WTC11 (cell line): ENCODE measurements around the gene CDKN2AIP. TPM values are rescaled to one million over a fixed set of nuclear protein-coding genes. Genes with fewer than 3 reads are reported as not detected.

Experiments used
- ATF1 ChIP-seq: sonication (generic); formaldehyde crosslinking; IDR thresholded peaks from 2 replicates; pipeline ENCODE4 v1.8.1; 2023; ENCODE audit warnings: mild to moderate bottlenecking, moderate library complexity, missing genetic modification reagents
- CREB1 ChIP-seq: sonication (generic); formaldehyde crosslinking; IDR thresholded peaks from 2 replicates; pipeline ENCODE4 v1.8.0; 2023; ENCODE audit warnings: mild to moderate bottlenecking, missing genetic modification reagents
- ELF4 ChIP-seq: sonication (generic); formaldehyde crosslinking; IDR thresholded peaks from 2 replicates; pipeline ENCODE4 v1.8.1; 2022; ENCODE audit warnings: low read depth, mild to moderate bottlenecking, moderate library complexity, missing genetic modification reagents
- EMX1 ChIP-seq: fragments of 250-450 bp; sonication (Bioruptor Pico); IDR thresholded peaks from 2 replicates; pipeline ENCODE4 v1.8.0; 2021; ENCODE audit warnings: mild to moderate bottlenecking
- ESRRA ChIP-seq: sonication (generic); formaldehyde crosslinking; IDR thresholded peaks from 2 replicates; pipeline ENCODE4 v1.8.1; 2022; ENCODE audit warnings: mild to moderate bottlenecking, missing genetic modification reagents, borderline replicate concordance
- FOXK1 ChIP-seq: sonication (generic); formaldehyde crosslinking; IDR thresholded peaks from 2 replicates; pipeline ENCODE4 v1.8.0; 2022; ENCODE audit warnings: mild to moderate bottlenecking, moderate library complexity, missing genetic modification reagents
- MXD4 ChIP-seq: fragments of 250-450 bp; sonication (Bioruptor Pico); IDR thresholded peaks from 2 replicates; pipeline ENCODE4 v1.8.0; 2021; ENCODE audit warnings: mild to moderate bottlenecking, moderate library complexity, borderline replicate concordance
- MYBL2 ChIP-seq: sonication (generic); formaldehyde crosslinking; IDR thresholded peaks from 2 replicates; pipeline ENCODE4 v1.8.1; 2023; ENCODE audit warnings: mild to moderate bottlenecking, moderate library complexity, missing genetic modification reagents
- NR3C1 ChIP-seq: sonication (generic); formaldehyde crosslinking; conservative IDR thresholded peaks from 2 replicates; pipeline ENCODE4 v1.8.1; 2023; ENCODE audit warnings: low read depth, mild to moderate bottlenecking, missing genetic modification reagents
- SP1 ChIP-seq: sonication (generic); formaldehyde crosslinking; conservative IDR thresholded peaks from 2 replicates; pipeline ENCODE4 v1.8.1; 2022; ENCODE audit warnings: missing genetic modification reagents
- TEAD1 ChIP-seq: sonication (generic); formaldehyde crosslinking; IDR thresholded peaks from 2 replicates; pipeline ENCODE4 v1.8.0; 2022; ENCODE audit warnings: mild to moderate bottlenecking, missing genetic modification reagents
- ZNF263 ChIP-seq: sonication (generic); formaldehyde crosslinking; IDR thresholded peaks from 2 replicates; pipeline ENCODE4 v1.8.1; 2022; ENCODE audit warnings: low read depth, mild to moderate bottlenecking, moderate library complexity, missing genetic modification reagents
- total RNA-seq: library from RNA; stranded (reverse); gene quantifications from 3 replicates; pipeline ENCODE4 v1.2.3, GENCODE V29; 2021
- TF ChIP-seq, protein P1 (sequence below): sonication (generic); formaldehyde crosslinking; IDR thresholded peaks from 2 replicates; pipeline ENCODE4 v1.8.0; 2022; ENCODE audit warnings: mild to moderate bottlenecking, missing genetic modification reagents
- TF ChIP-seq, protein P2 (sequence below): sonication (generic); formaldehyde crosslinking; IDR thresholded peaks from 2 replicates; pipeline ENCODE4 v1.8.1; 2023; ENCODE audit warnings: mild to moderate bottlenecking, missing genetic modification reagents
- TF ChIP-seq, protein P3 (sequence below): fragments of 200-600 bp; IDR thresholded peaks from 2 replicates; pipeline ENCODE4 v1.8.0; 2022; ENCODE audit warnings: antibody characterized with exemption
- TF ChIP-seq, protein P4 (sequence below): fragments of 250-450 bp; sonication (Bioruptor Pico); IDR thresholded peaks from 2 replicates; pipeline ENCODE4 v1.9.0; 2021; ENCODE audit warnings: mild to moderate bottlenecking
- TF ChIP-seq, protein P5 (sequence below): fragments of 250-450 bp; sonication (Bioruptor Pico); IDR thresholded peaks from 2 replicates; pipeline ENCODE4 v1.9.0; 2021; ENCODE audit warnings: mild to moderate bottlenecking
- TF ChIP-seq, protein P6 (sequence below): fragments of 250-450 bp; sonication (Bioruptor Pico); IDR thresholded peaks from 2 replicates; pipeline ENCODE4 v1.9.0; 2021; ENCODE audit warnings: moderate library complexity, mild to moderate bottlenecking, inconsistent platforms, borderline replicate concordance
- TF ChIP-seq, protein P7 (sequence below): sonication (generic); formaldehyde crosslinking; IDR thresholded peaks from 2 replicates; pipeline ENCODE4 v1.8.1; 2022; ENCODE audit warnings: missing genetic modification reagents, borderline replicate concordance
- TF ChIP-seq, protein P8 (sequence below): sonication (generic); formaldehyde crosslinking; IDR thresholded peaks from 2 replicates; pipeline ENCODE4 v1.8.1; 2023; ENCODE audit warnings: mild to moderate bottlenecking, missing genetic modification reagents
- TF ChIP-seq, protein P9 (sequence below): sonication (generic); formaldehyde crosslinking; conservative IDR thresholded peaks from 2 replicates; pipeline ENCODE4 v1.8.1; 2022; ENCODE audit warnings: mild to moderate bottlenecking, missing genetic modification reagents
- TF ChIP-seq, protein P10 (sequence below): sonication (generic); formaldehyde crosslinking; IDR thresholded peaks from 2 replicates; pipeline ENCODE4 v1.8.1; 2022; ENCODE audit warnings: mild to moderate bottlenecking, missing genetic modification reagents, moderate library complexity, borderline replicate concordance
- TF ChIP-seq, protein P11 (sequence below): sonication (generic); formaldehyde crosslinking; IDR thresholded peaks from 2 replicates; pipeline ENCODE4 v1.8.1; 2023; ENCODE audit warnings: mild to moderate bottlenecking, missing genetic modification reagents, moderate library complexity

CDKN2AIP gene
- total RNA-seq, 1 experiment from 2014 or later, result 13.7 TPM

DNA sequence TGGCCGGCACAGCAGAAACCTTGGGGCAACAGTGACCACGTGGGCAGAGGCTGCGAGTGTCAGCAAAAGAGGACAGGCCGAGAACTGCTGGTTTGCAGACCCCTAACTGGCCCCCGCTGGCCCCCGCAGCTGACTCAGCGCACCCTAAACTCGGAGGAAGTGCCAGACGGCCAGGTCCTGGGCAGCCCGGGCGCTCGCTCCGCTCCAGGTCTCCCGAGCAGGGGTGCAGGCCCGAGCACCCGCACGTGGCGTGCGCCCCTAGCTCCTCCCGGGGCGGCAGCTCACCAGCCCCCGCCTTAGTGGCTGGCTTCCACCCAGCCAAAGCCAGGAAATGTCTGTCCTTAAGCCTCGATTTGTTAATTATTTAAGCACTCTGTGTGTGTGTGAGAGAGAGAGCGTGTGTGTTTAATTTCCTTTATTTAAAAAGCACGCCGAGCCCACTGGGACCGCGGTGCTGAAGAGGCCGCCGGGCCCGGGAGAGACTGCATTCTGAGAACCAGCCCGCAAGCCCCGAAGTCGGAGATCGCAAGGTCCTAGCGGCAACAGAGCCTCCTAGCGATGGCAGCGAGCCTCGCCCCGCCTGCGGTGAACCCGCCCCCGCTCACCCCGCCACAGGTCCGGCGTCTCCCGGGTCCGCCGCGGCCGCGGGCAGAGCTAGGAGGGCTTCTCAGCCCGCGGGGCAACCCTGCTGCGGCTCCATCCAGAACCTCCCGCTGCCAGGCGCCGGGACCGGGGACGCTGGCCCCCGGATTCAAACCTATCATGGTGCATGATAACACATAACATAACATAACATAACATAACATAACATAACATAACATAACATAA lies 45.9 kb upstream of the CDKN2AIP start (continued):
- no peak for TF ChIP-seq FOXK1 (CRISPR knock-in tag)
- TF ChIP-seq, protein P1, sequence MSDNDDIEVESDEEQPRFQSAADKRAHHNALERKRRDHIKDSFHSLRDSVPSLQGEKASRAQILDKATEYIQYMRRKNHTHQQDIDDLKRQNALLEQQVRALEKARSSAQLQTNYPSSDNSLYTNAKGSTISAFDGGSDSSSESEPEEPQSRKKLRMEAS (CRISPR knock-in tag), result peak; percentile 44; the same call in 1 of the 2 replicates
- TF ChIP-seq MYBL2 (CRISPR knock-in tag), result no peak
- no peak for TF ChIP-seq MXD4 (CRISPR knock-in tag)
- TF ChIP-seq ESRRA (CRISPR knock-in tag), result no peak
- no peak for TF ChIP-seq ZNF263
- TF ChIP-seq, protein P2, sequence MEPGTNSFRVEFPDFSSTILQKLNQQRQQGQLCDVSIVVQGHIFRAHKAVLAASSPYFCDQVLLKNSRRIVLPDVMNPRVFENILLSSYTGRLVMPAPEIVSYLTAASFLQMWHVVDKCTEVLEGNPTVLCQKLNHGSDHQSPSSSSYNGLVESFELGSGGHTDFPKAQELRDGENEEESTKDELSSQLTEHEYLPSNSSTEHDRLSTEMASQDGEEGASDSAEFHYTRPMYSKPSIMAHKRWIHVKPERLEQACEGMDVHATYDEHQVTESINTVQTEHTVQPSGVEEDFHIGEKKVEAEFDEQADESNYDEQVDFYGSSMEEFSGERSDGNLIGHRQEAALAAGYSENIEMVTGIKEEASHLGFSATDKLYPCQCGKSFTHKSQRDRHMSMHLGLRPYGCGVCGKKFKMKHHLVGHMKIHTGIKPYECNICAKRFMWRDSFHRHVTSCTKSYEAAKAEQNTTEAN, result no peak
- TF ChIP-seq NR3C1 (CRISPR knock-in tag), result no peak
- TF ChIP-seq, protein P3, sequence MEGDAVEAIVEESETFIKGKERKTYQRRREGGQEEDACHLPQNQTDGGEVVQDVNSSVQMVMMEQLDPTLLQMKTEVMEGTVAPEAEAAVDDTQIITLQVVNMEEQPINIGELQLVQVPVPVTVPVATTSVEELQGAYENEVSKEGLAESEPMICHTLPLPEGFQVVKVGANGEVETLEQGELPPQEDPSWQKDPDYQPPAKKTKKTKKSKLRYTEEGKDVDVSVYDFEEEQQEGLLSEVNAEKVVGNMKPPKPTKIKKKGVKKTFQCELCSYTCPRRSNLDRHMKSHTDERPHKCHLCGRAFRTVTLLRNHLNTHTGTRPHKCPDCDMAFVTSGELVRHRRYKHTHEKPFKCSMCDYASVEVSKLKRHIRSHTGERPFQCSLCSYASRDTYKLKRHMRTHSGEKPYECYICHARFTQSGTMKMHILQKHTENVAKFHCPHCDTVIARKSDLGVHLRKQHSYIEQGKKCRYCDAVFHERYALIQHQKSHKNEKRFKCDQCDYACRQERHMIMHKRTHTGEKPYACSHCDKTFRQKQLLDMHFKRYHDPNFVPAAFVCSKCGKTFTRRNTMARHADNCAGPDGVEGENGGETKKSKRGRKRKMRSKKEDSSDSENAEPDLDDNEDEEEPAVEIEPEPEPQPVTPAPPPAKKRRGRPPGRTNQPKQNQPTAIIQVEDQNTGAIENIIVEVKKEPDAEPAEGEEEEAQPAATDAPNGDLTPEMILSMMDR, result no peak
- no peak for TF ChIP-seq ELF4 (CRISPR knock-in tag)
- TF ChIP-seq, protein P4, sequence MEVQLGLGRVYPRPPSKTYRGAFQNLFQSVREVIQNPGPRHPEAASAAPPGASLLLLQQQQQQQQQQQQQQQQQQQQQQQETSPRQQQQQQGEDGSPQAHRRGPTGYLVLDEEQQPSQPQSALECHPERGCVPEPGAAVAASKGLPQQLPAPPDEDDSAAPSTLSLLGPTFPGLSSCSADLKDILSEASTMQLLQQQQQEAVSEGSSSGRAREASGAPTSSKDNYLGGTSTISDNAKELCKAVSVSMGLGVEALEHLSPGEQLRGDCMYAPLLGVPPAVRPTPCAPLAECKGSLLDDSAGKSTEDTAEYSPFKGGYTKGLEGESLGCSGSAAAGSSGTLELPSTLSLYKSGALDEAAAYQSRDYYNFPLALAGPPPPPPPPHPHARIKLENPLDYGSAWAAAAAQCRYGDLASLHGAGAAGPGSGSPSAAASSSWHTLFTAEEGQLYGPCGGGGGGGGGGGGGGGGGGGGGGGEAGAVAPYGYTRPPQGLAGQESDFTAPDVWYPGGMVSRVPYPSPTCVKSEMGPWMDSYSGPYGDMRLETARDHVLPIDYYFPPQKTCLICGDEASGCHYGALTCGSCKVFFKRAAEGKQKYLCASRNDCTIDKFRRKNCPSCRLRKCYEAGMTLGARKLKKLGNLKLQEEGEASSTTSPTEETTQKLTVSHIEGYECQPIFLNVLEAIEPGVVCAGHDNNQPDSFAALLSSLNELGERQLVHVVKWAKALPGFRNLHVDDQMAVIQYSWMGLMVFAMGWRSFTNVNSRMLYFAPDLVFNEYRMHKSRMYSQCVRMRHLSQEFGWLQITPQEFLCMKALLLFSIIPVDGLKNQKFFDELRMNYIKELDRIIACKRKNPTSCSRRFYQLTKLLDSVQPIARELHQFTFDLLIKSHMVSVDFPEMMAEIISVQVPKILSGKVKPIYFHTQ (CRISPR knock-in tag), result no peak
- TF ChIP-seq, protein P5, sequence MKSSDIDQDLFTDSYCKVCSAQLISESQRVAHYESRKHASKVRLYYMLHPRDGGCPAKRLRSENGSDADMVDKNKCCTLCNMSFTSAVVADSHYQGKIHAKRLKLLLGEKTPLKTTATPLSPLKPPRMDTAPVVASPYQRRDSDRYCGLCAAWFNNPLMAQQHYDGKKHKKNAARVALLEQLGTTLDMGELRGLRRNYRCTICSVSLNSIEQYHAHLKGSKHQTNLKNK (CRISPR knock-in tag), result no peak
- no peak for TF ChIP-seq ATF1
- TF ChIP-seq SP1 (CRISPR knock-in tag), result peak; percentile 52; the same call in 1 of the 2 replicates
- TF ChIP-seq, protein P6, sequence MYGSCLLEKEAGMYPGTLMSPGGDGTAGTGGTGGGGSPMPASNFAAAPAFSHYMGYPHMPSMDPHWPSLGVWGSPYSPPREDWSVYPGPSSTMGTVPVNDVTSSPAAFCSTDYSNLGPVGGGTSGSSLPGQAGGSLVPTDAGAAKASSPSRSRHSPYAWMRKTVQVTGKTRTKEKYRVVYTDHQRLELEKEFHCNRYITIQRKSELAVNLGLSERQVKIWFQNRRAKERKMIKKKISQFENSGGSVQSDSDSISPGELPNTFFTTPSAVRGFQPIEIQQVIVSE (CRISPR knock-in tag), result no peak
- TF ChIP-seq EMX1, result no peak
- TF ChIP-seq, protein P7, sequence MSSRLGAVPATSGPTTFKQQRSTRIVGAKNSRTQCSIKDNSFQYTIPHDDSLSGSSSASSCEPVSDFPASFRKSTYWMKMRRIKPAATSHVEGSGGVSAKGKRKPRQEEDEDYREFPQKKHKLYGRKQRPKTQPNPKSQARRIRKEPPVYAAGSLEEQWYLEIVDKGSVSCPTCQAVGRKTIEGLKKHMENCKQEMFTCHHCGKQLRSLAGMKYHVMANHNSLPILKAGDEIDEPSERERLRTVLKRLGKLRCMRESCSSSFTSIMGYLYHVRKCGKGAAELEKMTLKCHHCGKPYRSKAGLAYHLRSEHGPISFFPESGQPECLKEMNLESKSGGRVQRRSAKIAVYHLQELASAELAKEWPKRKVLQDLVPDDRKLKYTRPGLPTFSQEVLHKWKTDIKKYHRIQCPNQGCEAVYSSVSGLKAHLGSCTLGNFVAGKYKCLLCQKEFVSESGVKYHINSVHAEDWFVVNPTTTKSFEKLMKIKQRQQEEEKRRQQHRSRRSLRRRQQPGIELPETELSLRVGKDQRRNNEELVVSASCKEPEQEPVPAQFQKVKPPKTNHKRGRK (CRISPR knock-in tag), result no peak
- no peak for TF ChIP-seq TEAD1 (CRISPR knock-in tag)
- TF ChIP-seq, protein P8, sequence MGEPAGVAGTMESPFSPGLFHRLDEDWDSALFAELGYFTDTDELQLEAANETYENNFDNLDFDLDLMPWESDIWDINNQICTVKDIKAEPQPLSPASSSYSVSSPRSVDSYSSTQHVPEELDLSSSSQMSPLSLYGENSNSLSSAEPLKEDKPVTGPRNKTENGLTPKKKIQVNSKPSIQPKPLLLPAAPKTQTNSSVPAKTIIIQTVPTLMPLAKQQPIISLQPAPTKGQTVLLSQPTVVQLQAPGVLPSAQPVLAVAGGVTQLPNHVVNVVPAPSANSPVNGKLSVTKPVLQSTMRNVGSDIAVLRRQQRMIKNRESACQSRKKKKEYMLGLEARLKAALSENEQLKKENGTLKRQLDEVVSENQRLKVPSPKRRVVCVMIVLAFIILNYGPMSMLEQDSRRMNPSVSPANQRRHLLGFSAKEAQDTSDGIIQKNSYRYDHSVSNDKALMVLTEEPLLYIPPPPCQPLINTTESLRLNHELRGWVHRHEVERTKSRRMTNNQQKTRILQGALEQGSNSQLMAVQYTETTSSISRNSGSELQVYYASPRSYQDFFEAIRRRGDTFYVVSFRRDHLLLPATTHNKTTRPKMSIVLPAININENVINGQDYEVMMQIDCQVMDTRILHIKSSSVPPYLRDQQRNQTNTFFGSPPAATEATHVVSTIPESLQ, result no peak
- TF ChIP-seq, protein P9, sequence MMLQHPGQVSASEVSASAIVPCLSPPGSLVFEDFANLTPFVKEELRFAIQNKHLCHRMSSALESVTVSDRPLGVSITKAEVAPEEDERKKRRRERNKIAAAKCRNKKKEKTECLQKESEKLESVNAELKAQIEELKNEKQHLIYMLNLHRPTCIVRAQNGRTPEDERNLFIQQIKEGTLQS (CRISPR knock-in tag), result no peak
- TF ChIP-seq CREB1 (CRISPR knock-in tag), result no peak
- TF ChIP-seq, protein P10, sequence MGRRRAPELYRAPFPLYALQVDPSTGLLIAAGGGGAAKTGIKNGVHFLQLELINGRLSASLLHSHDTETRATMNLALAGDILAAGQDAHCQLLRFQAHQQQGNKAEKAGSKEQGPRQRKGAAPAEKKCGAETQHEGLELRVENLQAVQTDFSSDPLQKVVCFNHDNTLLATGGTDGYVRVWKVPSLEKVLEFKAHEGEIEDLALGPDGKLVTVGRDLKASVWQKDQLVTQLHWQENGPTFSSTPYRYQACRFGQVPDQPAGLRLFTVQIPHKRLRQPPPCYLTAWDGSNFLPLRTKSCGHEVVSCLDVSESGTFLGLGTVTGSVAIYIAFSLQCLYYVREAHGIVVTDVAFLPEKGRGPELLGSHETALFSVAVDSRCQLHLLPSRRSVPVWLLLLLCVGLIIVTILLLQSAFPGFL (CRISPR knock-in tag), result no peak
- TF ChIP-seq, protein P11, sequence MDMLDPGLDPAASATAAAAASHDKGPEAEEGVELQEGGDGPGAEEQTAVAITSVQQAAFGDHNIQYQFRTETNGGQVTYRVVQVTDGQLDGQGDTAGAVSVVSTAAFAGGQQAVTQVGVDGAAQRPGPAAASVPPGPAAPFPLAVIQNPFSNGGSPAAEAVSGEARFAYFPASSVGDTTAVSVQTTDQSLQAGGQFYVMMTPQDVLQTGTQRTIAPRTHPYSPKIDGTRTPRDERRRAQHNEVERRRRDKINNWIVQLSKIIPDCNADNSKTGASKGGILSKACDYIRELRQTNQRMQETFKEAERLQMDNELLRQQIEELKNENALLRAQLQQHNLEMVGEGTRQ (CRISPR knock-in tag), result peak; percentile 51; the same call in 1 of the 2 replicates
